ENCODE measurements around the gene RNU5D-1. TPM values are rescaled to one million over a fixed set of nuclear protein-coding genes. Genes with fewer than 3 reads are reported as not detected.
A peak's percentile ranks its signal among the peaks of the same experiment; 100 is the strongest.

The RNU5D-1 gene
- total and polyA plus RNA-seq, 2 of the 13 experiments (the other 11 are each of a cell fraction or from before 2014, with no cell fraction given), result 165 TPM; not detected in 1

- no peak for TF ChIP-seq ZNF513 (CRISPR knock-in tag; conservative IDR thresholded peaks at IDR 0.05)
- TF ChIP-seq EHMT2 (IDR thresholded peaks at IDR 0.05; ENCODE audit: borderline replicate concordance, low read depth, low read length), result no peak
- TF ChIP-seq PRPF4 (IDR thresholded peaks at IDR 0.05; ENCODE audit: low read depth, low read length, poor library complexity, severe bottlenecking), result peak; percentile 30
- no peak for TF ChIP-seq ZNF350 (CRISPR knock-in tag; IDR thresholded peaks at IDR 0.05; ENCODE audit: borderline replicate concordance, low read depth)
- no peak for TF ChIP-seq ZBTB8A (CRISPR knock-in tag; IDR thresholded peaks at IDR 0.05; ENCODE audit: borderline replicate concordance, low read depth)
- no peak for TF ChIP-seq ZFYVE20 (CRISPR knock-in tag; IDR thresholded peaks at IDR 0.05; ENCODE audit: borderline replicate concordance, low read depth)
- no peak for TF ChIP-seq EED (CRISPR knock-in tag; IDR thresholded peaks at IDR 0.05)
- TF ChIP-seq MIER3 (CRISPR knock-in tag; IDR thresholded peaks at IDR 0.05; ENCODE audit: borderline replicate concordance), result no peak
- no peak for TF ChIP-seq TIGD3 (CRISPR knock-in tag; IDR thresholded peaks at IDR 0.05; ENCODE audit: borderline replicate concordance)
- TF ChIP-seq ZNF235 (CRISPR knock-in tag; IDR thresholded peaks at IDR 0.05; ENCODE audit: borderline replicate concordance), result no peak
These were observed 46.6 kb upstream of the RNU5D-1 start (continued) for GRCh38 chr1:44777547-44777946.

- POLR2A ChIA-PET, result interaction anchor here (1.1 to 4.0 kb wide), 15 partner anchors 7 to 774 kb away, joined by 3 to 47 read pairs (median 16); partner anchors contain the start of genes AKR1A1, BEST4, BTBD19 and DYNLT4
- intact Hi-C loops (cut with micrococcal nuclease; ENCODE audit: unreplicated experiment), result no loop called here
- ATAC-seq, result no peak
- DNase-seq (ENCODE audit: low spot score), result no peak
- Histone ChIP-seq H3K4me2 (ENCODE audit: low read depth, low read length) (peak overlapping the region; percentile 95), H3K36me3 (replicated peaks in 1 of 2; ENCODE audit: control insufficient read depth in 1 of 2, insufficient read depth in 2 of 2, low read length in 2 of 2) (peaks cover 12 to 24% of the 10 kb centered on the region in 2 experiments), H3K4me1 (ENCODE audit: insufficient read depth, low read length) (peaks cover 30% of the 10 kb centered on the region), H3K4me3 (replicated peaks in 1 of 3; ENCODE audit: insufficient read depth in 1 of 3, low read depth in 2 of 3, low read length in 3 of 3) (peak overlapping the region; percentile 84 to 97 (median 96)), H4K20me1 (ENCODE audit: insufficient read depth, low read length) (peaks cover 36% of the 10 kb centered on the region), H2AFZ (ENCODE audit: low read length) (no peak overlapping the region), H3K9ac (ENCODE audit: insufficient read depth, low read depth, low read length) (peak overlapping the region; percentile 91), H3K9me3 (ENCODE audit: low read length) (no peaks in the 10 kb centered on the region), H3K79me2 (ENCODE audit: insufficient read depth, low read length) (peaks cover 35% of the 10 kb centered on the region), H3K27me3 (ENCODE audit: control insufficient read depth in 1 of 2, insufficient read depth in 2 of 2, low read length in 2 of 2) (no peaks in the 10 kb centered on the region; a peak in 1 of 5 replicates), H3K27ac (ENCODE audit: extremely low read length, insufficient read depth, low read length) (peak overlapping the region; percentile 81)
- in situ Hi-C loops (cut with HindIII; ENCODE audit: extremely low pct_ligation_motif_present, low pct_unique_long_range_greater_than_20kb), result no loop called here
- CTCF ChIA-PET (ENCODE audit: low intra/inter-chr PET ratio, low total read pairs), result no interaction called here
- FAIRE-seq, result no peak
- no TSS peak for BruUV-seq (replicated peaks)
- WGBS (ENCODE audit: low lambda C conversion rate), result 16% methylated on average over 12 of the region's 12 CpGs
- TF ChIP-seq ASH2L (IDR thresholded peaks at IDR 0.05; ENCODE audit: insufficient read length, low read depth, low read length), result no peak
- TF ChIP-seq MYPOP (CRISPR knock-in tag; IDR thresholded peaks at IDR 0.05), result peak; percentile 35; the same call in 1 of the 2 replicates
- TF ChIP-seq SSRP1 (CRISPR knock-in tag; IDR thresholded peaks at IDR 0.05), result 0 out of 2 replicates have a peak, but pooled peaks have one; percentile 5
- no peak for TF ChIP-seq CCDC6 (CRISPR knock-in tag; IDR thresholded peaks at IDR 0.05)
- no peak for TF ChIP-seq SMC3 (IDR thresholded peaks at IDR 0.05; ENCODE audit: low read length)
- no peak for TF ChIP-seq ZZZ3 (CRISPR knock-in tag; IDR thresholded peaks at IDR 0.05; ENCODE audit: borderline replicate concordance)
- peak; percentile 8; the same call in 1 of the 2 replicates for TF ChIP-seq SAP130 (CRISPR knock-in tag; IDR thresholded peaks at IDR 0.05; ENCODE audit: low read depth)
- TF ChIP-seq ZNF558 (CRISPR knock-in tag; IDR thresholded peaks at IDR 0.05; ENCODE audit: borderline replicate concordance), result 0 out of 2 replicates have a peak, but pooled peaks have one; percentile 19
- TF ChIP-seq ZFP82 (CRISPR knock-in tag; IDR thresholded peaks at IDR 0.05; ENCODE audit: borderline replicate concordance), result no peak
- no peak for TF ChIP-seq IKZF1 (IDR thresholded peaks at IDR 0.05)
- no peak for TF ChIP-seq ELF4 (CRISPR knock-in tag; IDR thresholded peaks at IDR 0.05; ENCODE audit: borderline replicate concordance)
- TF ChIP-seq ZBTB42 (CRISPR knock-in tag; IDR thresholded peaks at IDR 0.05), result no peak
These were observed 45.7 kb upstream of the RNU5D-1 start for GRCh38 chr1:44776730-44777068.

All from HepG2 (cell line).